Hepatocyte (in vitro differentiated cells): ENCODE measurements around the gene SFRP5. TPM values are rescaled to one million over a fixed set of nuclear protein-coding genes. Genes with fewer than 3 reads are reported as not detected.

ENCODE experiments used
- DNase-seq: peaks from one replicate; pipeline ENCODE4 v3.0.0-alpha.2; 2016; ENCODE audit warnings: low spot score
- H2AFZ ChIP-seq: fragments of 200-600 bp; sonication (generic); 2 replicates; pipeline ENCODE4 v1.6.0; 2016; ENCODE audit warnings: antibody characterized with exemption, mild to moderate bottlenecking
- H3K27ac ChIP-seq: fragments of 200-600 bp; sonication (generic); 2 replicates; pipeline ENCODE4 v1.5.1; 2016; ENCODE audit warnings: mild to moderate bottlenecking
- H3K27me3 ChIP-seq: fragments of 200-600 bp; sonication (generic); 2 replicates; pipeline ENCODE4 v1.6.1; 2016
- H3K36me3 ChIP-seq: fragments of 200-600 bp; sonication (generic); replicated peaks from 2 replicates; pipeline ENCODE4 v1.5.1; 2016; ENCODE audit warnings: low read depth; ENCODE audit not compliant: insufficient read depth
- H3K4me1 ChIP-seq: fragments of 200-600 bp; sonication (generic); 2 replicates; pipeline ENCODE4 v1.5.1; 2016; ENCODE audit warnings: mild to moderate bottlenecking, moderate library complexity; ENCODE audit not compliant: insufficient read depth
- H3K4me2 ChIP-seq: fragments of 200-600 bp; sonication (generic); 2 replicates; pipeline ENCODE4 v1.6.0; 2016
- H3K4me3 ChIP-seq: fragments of 200-600 bp; sonication (generic); 2 replicates; pipeline ENCODE4 v1.5.1; 2016; ENCODE audit warnings: mild to moderate bottlenecking
- H3K79me2 ChIP-seq: fragments of 200-600 bp; sonication (generic); 2 replicates; pipeline ENCODE4 v1.6.0; 2017; ENCODE audit warnings: mild to moderate bottlenecking
- H3K9me2 ChIP-seq: fragments of 200-600 bp; sonication (generic); replicated peaks from 2 replicates; pipeline ENCODE4 v1.6.0; 2017; ENCODE audit warnings: mild to moderate bottlenecking; ENCODE audit not compliant: insufficient read depth
- H3K9me3 ChIP-seq: fragments of 200-600 bp; sonication (generic); 2 replicates; pipeline ENCODE4 v1.5.1; 2016; ENCODE audit warnings: low read depth, mild to moderate bottlenecking
- H4K20me1 ChIP-seq: fragments of 200-600 bp; sonication (generic); 2 replicates; pipeline ENCODE4 v1.6.0; 2016; ENCODE audit warnings: mild to moderate bottlenecking; ENCODE audit not compliant: insufficient read depth, poor library complexity, severe bottlenecking
- EZH2 ChIP-seq: fragments of 200-600 bp; sonication (generic); IDR thresholded peaks from 2 replicates; pipeline ENCODE4 v1.6.1; 2016; ENCODE audit warnings: antibody characterized with exemption, mild to moderate bottlenecking, borderline replicate concordance
- EZH2phosphoT487 ChIP-seq: fragments of 200-600 bp; sonication (generic); IDR thresholded peaks from one replicate; pipeline ENCODE4 v1.6.1; 2018; ENCODE audit warnings: antibody characterized with exemption, mild to moderate bottlenecking, low read depth, moderate library complexity; ENCODE audit not compliant: unreplicated experiment, severe bottlenecking
- WGBS: methylation state at CpG from one replicate; pipeline ENCODE4 v1.1.6; 2016; ENCODE audit warnings: low lambda C conversion rate; ENCODE audit errors: missing lambda C conversion rate; 5-methylcytosine and 5-hydroxymethylcytosine counted together
- polyA plus RNA-seq: library from polyadenylated mRNA; unstranded; fragments of >200 nt; fragmentation: Nextera tagmentation; extraction: Ambion mirVana; gene quantifications from 2 replicates; pipeline ENCODE4 v1.2.1, GENCODE V29; 2016
- total RNA-seq: library from RNA; depleted of rRNA; stranded (reverse); fragments of >200 nt; gene quantifications from 2 replicates; pipeline ENCODE4 v1.2.3, GENCODE V29; 2014
- TF ChIP-seq, protein P1 (sequence below): fragments of 200-600 bp; sonication (generic); IDR thresholded peaks from 2 replicates; pipeline ENCODE4 v1.5.1; 2016; ENCODE audit warnings: antibody characterized with exemption, mild to moderate bottlenecking; ENCODE audit not compliant: poor library complexity

SFRP5 gene
- total and polyA plus RNA-seq, 2 experiments from 2014 or later, result 17.2 to 48.9 TPM

DNA sequence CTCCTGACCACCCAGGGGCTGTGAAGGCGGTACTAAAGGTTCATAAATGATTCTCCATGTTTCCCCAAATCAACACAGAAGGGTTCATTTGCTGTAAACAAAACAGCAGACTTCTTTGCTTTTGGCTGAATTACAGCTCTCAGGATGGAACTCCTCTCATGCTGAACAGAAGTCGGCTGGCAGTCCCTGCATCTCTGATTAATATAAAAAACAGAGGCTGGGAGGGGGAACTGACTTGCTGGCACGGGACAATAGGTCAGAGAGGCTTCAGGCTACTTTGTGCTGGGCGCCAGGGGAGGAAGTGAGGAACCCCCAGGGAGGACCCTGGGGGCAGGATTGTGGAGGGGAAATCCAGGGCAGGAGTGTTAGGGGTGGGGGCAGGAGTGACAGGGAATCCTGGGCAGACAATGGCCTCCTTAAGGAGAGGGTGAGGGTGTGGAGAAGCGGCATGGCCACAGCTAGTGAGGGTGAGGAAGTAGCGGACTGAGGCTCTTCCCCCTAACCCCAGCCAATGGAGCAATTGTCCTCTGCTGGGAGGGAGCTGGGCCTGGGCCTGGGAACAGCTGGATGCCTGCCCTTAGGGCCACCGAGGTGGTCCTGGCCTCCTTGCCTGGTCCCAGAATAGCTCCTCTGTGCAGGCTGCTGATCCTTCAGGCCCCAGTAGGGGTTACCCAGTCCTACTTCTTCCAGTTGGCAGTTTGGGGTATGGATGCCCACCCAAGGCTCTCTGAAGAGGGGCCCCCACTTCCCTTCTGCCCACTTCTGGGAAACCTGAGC is 9.2 kb upstream of the SFRP5 start:
- no peaks in the 10 kb centered on the region for H3K79me2 ChIP-seq
- no peak overlapping the region for H2AFZ ChIP-seq
- DNase-seq, result no peak
- H3K36me3 ChIP-seq, result no peaks in the 10 kb centered on the region
- TF ChIP-seq, protein P1, sequence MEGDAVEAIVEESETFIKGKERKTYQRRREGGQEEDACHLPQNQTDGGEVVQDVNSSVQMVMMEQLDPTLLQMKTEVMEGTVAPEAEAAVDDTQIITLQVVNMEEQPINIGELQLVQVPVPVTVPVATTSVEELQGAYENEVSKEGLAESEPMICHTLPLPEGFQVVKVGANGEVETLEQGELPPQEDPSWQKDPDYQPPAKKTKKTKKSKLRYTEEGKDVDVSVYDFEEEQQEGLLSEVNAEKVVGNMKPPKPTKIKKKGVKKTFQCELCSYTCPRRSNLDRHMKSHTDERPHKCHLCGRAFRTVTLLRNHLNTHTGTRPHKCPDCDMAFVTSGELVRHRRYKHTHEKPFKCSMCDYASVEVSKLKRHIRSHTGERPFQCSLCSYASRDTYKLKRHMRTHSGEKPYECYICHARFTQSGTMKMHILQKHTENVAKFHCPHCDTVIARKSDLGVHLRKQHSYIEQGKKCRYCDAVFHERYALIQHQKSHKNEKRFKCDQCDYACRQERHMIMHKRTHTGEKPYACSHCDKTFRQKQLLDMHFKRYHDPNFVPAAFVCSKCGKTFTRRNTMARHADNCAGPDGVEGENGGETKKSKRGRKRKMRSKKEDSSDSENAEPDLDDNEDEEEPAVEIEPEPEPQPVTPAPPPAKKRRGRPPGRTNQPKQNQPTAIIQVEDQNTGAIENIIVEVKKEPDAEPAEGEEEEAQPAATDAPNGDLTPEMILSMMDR, result no peak
- no peak for TF ChIP-seq EZH2
- H3K27me3 ChIP-seq, result no peaks in the 10 kb centered on the region
- 61% methylated on average over 6 of the region's 7 CpGs for WGBS
- H3K9me2 ChIP-seq, result no peaks in the 10 kb centered on the region
- peak overlapping the region; percentile 37 for H3K4me2 ChIP-seq
- H3K4me3 ChIP-seq, result no peak overlapping the region
- no peaks in the 10 kb centered on the region for H4K20me1 ChIP-seq
- H3K9me3 ChIP-seq, result no peaks in the 10 kb centered on the region
- peaks cover 20% of the 10 kb centered on the region for H3K4me1 ChIP-seq
- H3K27ac ChIP-seq, result no peak overlapping the region

- WGBS, result 92% methylated on average over 3 of the region's 3 CpGs
- H3K79me2 ChIP-seq, result no peaks in the 10 kb centered on the region
- no peaks in the 10 kb centered on the region for H3K9me2 ChIP-seq
- no peak overlapping the region for H3K4me2 ChIP-seq
- no peak for DNase-seq
- no peaks in the 10 kb centered on the region for H3K9me3 ChIP-seq
- TF ChIP-seq EZH2, result no peak
- TF ChIP-seq, protein P1, result no peak
- no peak overlapping the region for H3K4me3 ChIP-seq
- H2AFZ ChIP-seq, result no peak overlapping the region
- H3K27me3 ChIP-seq, result no peaks in the 10 kb centered on the region
- no peaks in the 10 kb centered on the region for H3K36me3 ChIP-seq
- H3K27ac ChIP-seq, result no peak overlapping the region
- peaks cover 19% of the 10 kb centered on the region for H3K4me1 ChIP-seq
- H4K20me1 ChIP-seq, result no peaks in the 10 kb centered on the region
Measured at GRCh38 chr10:97779975-97780374, 8.2 kb upstream of the SFRP5 start.

- Histone ChIP-seq H3K9me2 (no peaks in the 10 kb centered on the region), H3K27me3 (no peaks in the 10 kb centered on the region), H3K79me2 (no peaks in the 10 kb centered on the region), H3K4me1 (peaks cover 19% of the 10 kb centered on the region), H3K9me3 (no peaks in the 10 kb centered on the region), H3K4me2 (no peak overlapping the region), H3K36me3 (no peaks in the 10 kb centered on the region), H3K4me3 (no peak overlapping the region), H2AFZ (no peak overlapping the region), H3K27ac (no peak overlapping the region), H4K20me1 (no peaks in the 10 kb centered on the region)
- 83% methylated on average over 4 of the region's 4 CpGs for WGBS
- TF ChIP-seq EZH2 (no peak), EZH2phosphoT487 (no peak)
- TF ChIP-seq, protein P1, result no peak
- DNase-seq, result no peak
Measured at GRCh38 chr10:97779492-97779891, 7.7 kb upstream of the SFRP5 start.
